ENCODE results near the gene CSF3R.
"Not testable (repeated sequence)": the region's sequence is repeated elsewhere in the genome, so short reads cannot be mapped to it uniquely, and the experiment has no call there.

CSF3R gene

DNA sequence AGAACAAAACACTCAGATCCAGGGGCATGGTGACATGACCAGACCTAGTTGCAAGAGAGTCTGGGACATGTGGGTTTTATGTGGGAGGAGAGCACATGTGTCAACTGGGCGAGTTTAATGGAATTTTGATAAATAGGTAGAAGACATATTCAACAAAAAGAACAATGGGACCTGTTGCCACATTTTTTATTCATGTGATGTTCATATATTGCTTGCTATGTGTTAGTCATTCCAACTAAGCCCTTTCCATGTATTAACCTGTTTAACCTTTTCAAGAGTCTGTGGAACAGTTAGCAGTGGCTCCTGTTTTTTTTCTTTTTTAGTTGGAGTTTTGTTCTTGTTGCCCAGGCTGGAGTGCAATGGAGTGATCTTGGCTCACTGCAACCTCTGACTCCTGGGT is 30.1 kb upstream of the CSF3R start:
- DNase-seq (ENCODE audit: low read depth), result no peak

DNA sequence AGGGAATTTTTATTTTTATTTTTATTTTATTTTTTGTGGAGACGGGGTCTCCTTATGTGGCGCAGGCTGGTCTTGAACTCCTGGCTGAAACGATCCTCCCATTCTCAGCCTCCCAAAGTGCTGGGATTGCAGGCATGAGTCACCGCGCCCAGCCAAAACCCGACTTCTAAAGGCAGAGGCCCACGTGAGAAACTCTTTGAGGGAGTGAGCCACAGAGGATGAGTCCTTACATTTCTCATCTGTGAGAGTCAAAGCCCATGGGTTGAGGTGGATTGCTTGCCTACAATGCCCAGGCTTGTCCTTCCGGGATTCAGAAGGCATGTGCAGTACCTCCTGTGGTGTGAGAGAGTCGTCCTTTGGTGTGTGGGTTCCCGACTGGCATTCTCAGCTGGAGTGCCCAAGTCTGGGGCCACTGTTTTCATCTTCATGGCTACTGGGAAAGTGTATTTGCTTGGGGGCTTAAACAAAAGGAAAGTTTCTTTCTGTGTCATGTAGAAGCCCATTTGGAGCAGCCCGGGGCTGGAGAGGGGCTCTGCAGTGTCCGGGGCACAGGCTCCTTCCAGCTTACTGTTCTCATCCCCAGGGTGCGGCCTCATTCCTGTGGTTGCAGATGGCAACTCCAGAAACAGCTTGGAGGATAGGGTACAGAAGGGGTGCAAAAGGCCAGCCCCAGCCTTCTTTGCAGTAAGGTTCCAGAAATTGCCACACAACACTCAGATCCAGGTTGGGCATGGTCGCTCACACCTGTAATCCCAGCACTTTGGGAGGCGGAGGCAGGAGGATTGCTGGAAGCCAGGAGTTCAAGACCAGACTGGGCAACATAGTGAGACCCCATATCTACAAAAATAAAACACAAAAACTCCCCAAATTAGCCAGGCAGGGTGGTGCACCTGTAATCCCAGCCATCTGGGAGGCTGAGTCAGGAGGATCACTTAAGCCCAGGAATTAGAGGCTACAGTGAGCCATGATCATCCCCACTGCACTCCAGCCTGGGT is 29.4 kb upstream of the CSF3R start:
- no peak for DNase-seq (ENCODE audit: low read depth)

DNA sequence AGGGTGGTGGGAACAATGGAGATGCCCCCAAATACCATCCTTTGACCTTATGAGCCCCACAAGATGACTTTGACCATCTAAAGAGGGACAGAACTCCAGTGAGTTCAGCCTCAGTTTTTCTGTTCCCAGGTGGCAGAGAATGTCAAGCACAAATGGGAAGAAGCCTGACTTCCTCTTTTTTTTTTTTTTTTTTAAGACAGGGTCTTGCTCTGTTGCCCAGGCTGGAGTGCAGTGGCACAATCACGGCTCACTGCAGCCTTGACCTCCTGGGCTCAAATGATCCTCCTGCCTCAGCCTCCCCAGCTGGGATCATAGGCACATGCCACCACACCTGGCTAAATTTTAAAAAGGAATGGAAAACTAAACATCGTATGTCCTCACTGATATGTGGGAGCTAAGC is 28.5 kb upstream of the CSF3R start:
- not testable (repeated sequence) for DNase-seq (ENCODE audit: low read depth)

DNA sequence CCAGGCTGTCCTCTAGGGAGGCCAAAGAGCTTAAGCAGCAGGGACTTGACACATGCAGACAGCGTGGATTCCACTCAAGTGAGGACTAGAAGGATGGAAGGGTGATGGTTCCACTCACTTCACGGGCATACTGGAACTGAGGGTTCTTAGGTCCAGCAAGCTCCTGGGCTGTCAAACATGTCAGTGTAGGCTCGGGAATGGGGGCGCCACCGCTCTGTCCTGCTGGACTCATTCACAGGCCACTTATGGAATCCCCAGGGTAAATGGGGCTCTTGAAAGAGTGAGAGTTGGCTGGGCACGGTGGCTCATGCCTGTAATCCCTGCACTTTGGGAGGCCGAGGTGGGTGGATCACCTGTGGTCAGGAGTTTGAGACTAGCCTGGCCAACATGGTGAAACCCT is 27.7 kb upstream of the CSF3R start:
- DNase-seq (ENCODE audit: low read depth), result no peak

DNA sequence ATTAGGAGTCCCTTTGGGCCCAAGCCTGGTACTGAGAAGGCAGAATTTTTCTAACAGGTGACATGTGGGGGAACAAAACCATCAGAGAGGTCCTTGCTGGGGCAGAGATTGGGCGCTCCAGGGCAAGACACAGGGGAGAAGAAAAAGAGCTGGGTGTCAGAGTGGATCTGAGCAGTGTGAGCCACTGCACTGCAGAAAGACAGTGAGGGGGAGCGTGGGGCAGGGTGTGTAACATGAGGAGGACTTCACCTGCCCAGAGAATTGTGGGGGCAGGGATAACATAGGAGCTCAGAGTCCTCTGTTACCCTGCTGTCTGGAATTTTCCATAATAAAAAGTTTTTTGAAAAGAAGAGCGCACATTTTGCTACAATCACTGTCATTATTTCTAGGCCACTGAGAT is 25.5 kb upstream of the CSF3R start:
- no peak for DNase-seq (ENCODE audit: low read depth)

DNA sequence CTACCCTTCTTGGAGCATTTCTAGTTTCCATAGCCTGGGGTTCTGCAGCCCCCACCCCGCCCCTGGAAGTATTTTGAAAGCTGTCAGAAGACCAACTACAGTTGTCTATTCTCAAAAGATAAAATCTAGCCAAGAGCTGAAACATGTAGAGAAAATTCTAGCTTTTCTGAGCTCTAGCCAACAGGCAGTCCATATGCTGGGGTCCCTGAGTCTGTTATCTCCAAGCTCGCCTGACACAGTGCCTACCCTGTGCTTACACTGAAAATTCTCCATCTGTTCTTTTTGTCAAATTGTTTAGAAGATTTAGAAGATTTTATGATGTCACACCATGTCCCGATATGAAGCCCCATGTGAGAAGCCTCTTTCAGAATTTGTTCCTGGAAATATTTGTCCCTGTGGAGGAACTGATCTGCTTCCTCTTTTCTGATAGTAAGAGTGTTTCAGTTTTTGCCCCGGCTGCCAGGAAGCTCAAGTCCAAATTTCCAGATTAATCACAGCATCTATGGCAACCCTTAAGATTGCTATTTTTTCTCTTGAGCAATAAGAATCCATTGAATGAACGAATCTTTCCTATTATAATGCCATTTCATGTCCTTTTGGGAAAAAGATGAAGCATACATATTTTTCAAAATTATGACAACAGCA is 23.7 kb upstream of the CSF3R start:
- DNase-seq (ENCODE audit: low read depth), result no peak

DNA sequence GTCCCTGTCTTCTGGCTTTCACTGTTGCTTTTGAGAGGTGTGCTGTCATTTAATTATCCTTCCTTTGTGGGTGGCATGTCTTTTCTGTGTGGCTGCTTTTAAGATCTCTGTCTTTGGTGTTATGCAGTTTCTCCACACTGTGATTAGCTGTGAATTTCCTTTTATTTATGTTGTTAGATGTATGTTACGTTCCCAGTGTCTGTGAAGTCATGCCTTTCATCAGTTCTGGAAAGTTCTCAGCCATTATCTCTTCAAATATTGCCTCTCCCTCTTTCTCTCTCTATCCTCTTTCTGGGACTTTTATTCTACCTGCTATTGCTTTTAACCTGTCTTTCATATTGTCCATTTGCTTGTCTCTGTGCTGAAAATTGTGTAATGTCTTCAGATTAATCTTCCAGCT is 21.0 kb upstream of the CSF3R start:
- no peak for DNase-seq (ENCODE audit: low read depth)

DNA sequence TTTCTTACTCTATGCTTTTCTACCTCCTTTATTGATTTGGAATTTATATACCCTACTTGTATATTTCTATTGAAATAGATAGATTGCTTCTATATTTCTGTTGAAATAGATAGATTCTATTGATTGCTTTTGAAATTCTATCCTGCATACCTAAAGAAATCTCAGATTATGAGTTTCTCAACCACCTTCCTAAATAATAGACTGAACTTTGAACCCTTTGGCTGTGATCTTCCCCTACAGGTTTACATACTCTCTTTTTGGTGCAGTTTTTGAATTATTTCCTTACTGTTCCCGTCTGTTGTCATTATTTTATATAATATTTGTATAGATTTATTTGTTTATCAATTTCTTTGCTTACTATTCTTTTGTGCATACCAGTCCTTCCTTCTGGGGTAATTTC is 20.4 kb upstream of the CSF3R start:
- no peak for DNase-seq (ENCODE audit: low read depth)

DNA sequence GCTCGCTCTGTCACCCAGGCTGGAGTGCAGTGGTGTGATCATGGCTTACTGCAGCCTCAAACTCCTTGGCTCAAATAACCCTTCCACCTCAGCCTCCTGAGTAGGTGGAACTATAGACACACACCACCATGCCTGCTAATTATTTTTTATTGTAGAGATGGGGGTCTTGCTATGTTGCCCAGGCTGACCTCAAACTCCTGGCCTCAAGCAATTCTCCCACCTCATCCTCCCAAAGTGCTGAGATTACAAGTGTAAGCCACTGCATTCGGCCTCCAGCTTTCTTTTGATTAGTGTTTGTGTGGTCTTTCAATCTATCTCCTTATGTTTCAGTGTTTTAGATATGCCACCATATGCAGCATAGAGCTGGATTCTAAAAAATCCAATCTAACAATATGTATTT is 19.9 kb upstream of the CSF3R start:
- no peak for DNase-seq (ENCODE audit: low read depth)

DNA sequence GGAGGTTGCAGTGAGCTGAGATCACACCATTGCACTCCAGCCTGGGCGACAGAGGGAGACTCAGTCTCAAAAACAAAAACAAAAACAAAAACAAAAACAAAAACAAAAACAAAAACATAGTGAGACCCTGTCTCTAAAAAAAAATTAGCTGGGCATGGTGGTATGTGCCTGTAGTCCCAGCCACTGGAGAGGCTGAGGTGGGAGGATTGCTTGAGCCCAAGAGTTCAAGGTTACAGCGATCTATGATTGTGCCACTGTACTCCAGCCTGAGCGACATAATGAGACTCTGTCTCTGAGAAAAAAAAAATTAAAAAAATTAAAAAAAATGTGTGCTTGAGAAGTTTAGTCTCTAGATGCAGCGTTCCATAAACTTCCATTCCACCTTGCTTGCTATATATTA is 19.2 kb upstream of the CSF3R start:
- DNase-seq (ENCODE audit: low read depth), result not testable (repeated sequence)

DNA sequence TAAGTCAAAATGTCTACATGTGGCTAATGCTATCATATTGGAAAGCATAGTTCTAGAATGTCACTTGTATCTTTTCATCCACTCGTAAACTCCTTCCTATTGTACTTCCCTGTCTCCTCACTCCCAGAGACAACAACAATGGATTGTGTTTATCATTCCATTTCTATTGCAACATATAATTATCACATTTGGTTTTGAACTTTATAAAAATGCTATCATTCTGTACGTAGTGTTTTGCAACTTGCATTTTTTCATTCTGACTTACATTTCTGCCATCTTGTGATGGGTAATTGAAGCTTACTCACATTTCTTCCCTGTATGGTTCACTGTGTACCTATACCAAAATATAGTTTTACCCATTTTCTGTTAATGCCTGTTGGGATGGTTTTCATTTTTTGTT is 14.5 kb upstream of the CSF3R start:
- peak; percentile 11 for DNase-seq (ENCODE audit: low read depth)

DNA sequence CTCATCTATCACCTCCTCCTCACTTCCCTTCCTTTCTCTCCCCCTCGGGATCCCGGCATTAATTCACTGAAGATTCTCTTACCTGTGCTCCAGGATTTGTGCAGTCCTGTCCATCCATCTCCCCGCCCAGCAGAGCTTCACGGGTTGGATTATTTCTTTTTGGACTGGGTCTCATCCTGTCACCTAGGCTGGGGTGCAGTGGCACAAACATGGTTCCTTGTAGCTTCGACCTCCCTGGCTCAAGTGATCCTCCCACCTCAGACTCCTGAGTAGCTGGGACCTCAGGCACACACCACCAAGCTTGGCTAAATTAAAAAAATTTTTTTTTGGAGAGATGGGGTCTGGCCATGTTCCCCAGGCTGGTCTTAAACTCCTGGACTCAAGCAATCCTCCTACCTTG is 12.3 kb upstream of the CSF3R start:
- no peak for DNase-seq (ENCODE audit: low read depth)

DNA sequence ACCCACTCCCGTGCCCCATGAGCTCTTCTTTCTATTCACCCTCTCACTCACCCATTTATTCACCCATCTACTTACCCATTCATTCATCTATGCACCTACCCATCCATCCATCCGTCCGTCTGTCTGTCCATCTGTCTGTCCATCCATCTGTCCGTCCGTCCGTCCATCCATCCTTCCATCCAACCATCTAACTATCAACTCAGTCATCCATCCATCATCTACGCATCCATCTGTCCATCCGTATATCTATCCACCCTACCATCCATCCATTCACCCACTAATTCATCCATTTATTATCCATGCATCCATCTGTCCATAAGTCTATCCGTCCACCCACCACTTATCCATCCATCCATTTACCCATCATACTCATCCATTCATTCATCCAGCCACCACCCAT is 10.8 kb upstream of the CSF3R start:
- no peak for DNase-seq (ENCODE audit: low read depth)

DNA sequence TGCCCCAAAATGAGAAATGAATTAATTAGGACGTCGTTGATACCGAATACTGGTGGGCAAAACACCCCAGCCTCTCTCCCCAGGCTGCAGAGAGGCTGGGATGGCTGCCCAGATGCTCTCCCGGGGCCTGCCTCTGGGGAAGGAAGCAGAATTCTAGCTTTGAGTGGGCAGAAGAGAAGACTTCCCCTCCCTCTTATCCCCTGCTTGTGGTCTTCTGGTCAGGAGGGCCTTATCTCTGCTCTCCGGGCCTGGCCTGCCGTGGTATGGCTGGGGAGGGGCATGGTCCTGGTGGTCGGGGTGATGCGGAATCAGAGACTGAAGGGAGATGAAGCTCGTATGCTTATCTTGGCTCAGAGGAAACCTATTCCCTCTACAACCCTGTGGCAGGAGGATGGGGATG is 9.8 kb upstream of the CSF3R start:
- no peak for DNase-seq (ENCODE audit: low read depth)

DNA sequence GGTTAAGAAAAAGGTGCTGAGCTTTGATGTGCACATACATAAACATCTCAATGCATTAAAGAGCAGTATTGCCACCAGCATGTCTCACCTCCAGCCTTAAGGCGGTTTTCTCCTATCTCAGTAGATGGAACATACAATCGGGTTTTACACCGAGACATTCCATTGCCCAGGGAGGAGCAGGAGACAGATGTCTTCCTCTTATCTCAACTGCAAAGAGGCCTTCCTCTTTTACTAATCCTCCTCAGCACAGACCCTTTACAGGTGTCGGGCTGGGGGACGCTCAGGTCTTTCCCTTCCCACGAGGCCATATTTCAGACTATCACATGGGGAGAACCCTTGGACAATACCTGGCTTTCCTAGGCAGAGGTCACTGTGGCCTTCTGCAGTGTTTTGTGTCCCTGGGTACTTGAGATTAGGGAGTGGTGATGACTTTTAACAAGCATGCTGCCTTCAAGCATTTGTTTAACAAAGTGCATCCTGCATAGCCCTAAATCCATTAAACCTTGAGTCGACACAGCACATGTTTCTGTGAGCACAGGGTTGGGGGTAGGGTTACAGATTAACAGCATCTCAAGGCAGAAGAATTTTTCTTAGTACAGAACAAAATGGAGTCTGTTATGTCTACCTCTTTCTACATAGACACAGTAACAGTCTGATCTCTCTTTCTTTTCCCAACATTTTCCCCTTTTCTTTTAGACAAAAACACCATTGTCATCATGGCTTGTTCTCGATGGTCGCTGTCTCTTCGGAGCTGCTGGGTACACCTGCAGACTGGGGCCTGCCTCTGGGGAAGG is 6.7 kb upstream of the CSF3R start:
- DNase-seq (ENCODE audit: low read depth), result not testable (repeated sequence)

DNA sequence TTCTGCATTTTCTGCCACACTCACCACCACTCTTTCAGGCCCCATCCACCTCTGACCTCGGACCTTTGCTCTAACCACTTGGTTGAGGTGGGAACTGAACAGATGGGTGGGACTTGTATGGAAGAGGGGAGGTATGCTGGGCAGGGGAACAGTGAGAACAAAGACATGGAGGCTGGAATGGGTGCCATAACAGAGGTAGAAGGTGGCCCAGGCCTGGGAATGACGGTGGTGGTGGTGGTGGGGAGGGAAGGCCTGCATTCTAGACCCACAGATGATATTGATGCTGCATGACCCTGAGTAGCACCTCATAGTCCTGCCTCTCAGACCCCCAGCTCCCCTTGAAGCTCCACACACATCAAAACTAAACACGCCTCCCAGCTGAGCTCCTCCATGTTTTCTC is 5.2 kb upstream of the CSF3R start:
- no peak for DNase-seq (ENCODE audit: low read depth)

DNA sequence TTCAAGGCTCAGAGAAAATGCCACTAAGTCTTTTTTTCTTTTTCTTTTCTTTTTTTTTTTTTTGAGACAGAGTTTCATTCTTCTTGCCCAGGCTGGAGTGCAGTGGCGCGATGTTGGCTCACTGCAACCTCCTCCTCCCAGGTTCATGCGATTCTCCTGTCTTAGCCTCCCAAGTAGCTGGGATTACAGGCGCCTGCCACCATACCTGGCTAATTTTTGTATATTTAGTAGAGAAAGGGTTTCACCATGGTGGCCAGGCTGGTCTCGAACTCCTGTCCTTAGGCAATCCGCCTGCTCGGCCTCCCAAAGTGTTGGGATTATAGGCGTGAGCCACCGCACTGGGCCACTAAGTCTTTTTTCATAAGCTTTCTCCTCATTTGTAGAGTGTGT is 4.6 kb upstream of the CSF3R start:
- not testable (repeated sequence) for DNase-seq (ENCODE audit: low read depth)

DNA sequence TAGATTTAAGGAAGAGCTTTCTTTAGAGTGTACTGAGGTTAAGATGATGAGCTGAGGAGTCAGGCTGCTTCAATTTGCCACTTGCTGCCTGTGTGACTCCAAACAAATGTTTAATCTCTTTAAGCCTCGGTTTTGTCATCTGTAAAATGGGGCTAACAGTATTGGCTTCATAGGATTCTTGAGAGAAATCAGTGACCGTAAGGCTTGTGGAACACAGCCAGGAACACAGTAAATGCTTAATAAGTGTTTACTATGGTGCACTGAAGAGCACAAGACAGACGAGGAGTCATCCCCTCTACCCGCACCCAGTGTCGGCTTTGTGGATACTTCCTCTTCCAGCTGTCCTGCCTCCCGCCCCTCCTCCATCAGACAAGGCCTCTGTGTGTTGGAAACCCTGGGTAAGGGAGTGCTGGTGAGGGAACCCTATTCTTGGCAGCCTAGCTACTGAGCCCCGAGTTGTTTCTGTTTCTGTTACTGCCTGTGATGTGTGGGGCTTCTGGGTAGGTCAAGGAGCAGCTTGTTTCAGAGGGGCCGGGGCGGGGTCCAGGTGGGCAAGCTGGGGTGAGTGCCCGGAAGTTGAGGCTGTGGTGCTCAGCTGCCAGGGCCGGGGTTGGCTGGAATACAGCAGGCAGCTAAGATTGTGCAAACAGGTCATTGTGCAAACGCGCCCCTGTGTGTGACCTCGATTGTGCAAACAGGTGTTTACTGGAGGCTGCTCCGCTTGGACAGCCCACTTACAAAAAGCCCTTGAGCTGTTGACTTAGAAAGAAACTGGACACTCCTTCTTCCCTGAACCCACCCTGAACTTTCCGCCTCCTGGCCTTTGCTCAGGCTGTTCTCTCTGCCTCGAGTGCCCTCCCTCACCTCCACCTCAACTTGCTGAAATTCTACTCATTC is 4.0 kb upstream of the CSF3R start:
- no peak for DNase-seq (ENCODE audit: low read depth)

DNA sequence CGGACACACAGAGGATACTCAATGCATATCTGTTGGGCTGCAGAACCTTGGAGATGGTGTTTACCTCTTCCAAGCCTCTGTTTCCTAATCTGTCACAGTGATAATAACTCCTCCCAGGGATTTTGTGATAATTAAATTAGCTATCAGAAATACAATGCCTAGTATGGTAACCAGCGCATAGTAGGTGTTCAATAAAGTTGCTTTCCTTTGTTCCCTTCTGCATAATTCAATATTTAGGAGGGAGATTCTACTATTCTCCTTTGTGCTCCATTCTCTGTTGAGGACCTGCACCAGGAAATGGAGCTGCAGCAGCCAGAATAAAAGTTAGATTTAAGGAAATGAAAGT is 3.4 kb upstream of the CSF3R start:
- DNase-seq (ENCODE audit: low read depth), result no peak

DNA sequence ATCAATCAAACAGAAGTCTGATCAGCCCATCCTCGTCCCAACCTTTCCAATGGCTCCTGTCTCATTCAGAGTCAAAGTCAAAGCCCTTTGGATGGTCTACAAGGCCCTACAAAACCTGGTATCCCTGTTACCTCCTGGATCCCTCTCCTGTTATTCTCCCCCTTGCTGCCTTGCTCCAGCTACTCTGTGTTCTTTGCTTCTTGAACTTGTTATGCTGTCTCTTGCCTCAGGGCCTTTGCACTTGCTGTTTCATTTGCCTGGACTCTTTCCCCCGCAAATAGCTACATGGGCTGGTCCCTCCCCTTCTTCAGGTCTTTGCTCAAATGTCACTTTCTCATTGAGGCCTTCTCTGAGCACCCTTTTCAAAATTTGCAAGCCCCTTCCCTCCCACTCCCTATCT is 1.4 kb upstream of the CSF3R start:
- DNase-seq (ENCODE audit: low read depth), result no peak

DNA sequence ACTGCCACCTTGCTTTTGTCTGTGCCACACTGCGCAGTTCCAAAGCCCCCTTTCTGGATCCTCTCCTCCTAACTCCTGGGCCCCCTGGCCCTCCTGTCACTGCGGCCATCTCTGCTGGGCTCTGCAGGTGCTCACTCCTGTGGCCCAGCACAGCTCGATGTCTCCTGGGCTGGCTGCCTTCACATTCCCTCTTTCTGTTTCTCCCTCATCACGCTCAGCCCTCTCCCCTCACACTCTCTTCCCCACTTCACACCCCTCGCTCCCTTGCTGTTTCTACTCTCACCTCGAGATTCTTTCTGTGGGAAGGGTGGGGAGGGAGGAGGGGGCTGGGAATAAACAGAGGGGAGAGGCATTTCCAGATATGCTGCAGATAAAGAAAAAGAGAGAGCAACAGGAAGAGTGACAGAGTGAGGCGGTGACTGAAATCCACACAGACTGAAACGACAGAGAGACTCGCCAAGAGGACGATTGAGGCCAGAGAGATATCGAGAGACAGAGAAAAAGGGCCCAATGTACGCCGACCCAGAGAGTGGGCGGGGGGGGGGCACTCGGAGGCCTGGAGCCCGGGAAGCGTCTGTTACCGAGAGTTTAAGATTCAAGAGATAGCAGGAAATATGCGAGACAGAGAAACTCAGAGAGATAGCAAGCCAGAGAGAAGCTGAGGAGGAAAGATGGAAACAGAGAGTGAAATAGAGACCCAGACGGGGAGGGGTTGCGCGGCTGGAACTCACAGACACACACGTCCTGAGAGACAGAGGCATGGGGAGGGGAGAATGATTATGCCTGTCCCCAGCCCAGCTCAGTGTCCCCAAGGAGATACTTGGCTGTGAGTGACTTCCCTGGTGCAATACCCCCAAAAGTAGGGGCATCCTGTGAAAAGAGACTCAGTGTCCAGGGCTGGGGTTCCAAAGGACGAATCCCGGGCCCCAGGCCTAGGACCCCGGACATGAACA is 666 bp downstream of the CSF3R start:
- no peak for DNase-seq (ENCODE audit: low read depth)
